ENCODE results near the gene GABRR2. TPM values are rescaled to one million over a fixed set of nuclear protein-coding genes. Genes with fewer than 3 reads are reported as not detected.

Gene GABRR2
- total RNA-seq, 1 donor from 2014 or later, result 0.61 TPM

DNA sequence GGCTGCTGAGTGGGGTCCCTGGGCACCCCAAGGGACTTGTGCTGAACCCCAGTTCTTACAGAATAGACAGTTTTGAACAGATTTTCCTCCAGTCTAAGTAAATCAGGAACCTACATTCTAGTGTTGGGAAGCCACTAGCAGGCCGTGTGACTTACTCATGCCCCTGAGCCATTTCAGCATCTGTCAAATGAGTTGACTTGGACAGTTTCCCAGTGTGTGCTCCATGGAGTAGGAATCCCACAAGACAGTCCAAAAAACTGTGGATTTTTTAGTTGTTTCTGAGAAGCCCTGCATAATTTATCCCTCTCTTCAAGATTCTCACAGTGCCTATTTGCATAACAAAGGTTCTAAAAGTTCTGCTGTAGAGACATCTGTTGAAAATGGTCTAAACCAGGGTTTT is 2.1 kb downstream of the GABRR2 start:
- Histone ChIP-seq H2AFZ (ENCODE audit: low read depth, low read length) (no peak overlapping the region), H3K79me2 (ENCODE audit: insufficient read depth, low read length) (no peaks in the 10 kb centered on the region), H3K27ac (ENCODE audit: low read depth, low read length) (peak overlapping the region; percentile 39), H4K20me1 (ENCODE audit: insufficient read depth, low read length) (peaks cover 16% of the 10 kb centered on the region), H3K27me3 (ENCODE audit: insufficient read depth, low read length) (peaks cover 5% of the 10 kb centered on the region), H3K36me3 (ENCODE audit: insufficient read depth, low read length) (no peaks in the 10 kb centered on the region), H3K9me3 (ENCODE audit: insufficient read depth, low read depth, low read length) (no peaks in the 10 kb centered on the region), H3K4me2 (ENCODE audit: low read length) (peak overlapping the region; percentile 70), H3K9ac (ENCODE audit: low read length) (peak overlapping the region; percentile 24), H3K4me1 (ENCODE audit: insufficient read depth, low read length) (peaks cover 21% of the 10 kb centered on the region), H3K4me3 (ENCODE audit: insufficient read depth, low read depth, low read length) (no peak overlapping the region)
- TF ChIP-seq, protein P1, sequence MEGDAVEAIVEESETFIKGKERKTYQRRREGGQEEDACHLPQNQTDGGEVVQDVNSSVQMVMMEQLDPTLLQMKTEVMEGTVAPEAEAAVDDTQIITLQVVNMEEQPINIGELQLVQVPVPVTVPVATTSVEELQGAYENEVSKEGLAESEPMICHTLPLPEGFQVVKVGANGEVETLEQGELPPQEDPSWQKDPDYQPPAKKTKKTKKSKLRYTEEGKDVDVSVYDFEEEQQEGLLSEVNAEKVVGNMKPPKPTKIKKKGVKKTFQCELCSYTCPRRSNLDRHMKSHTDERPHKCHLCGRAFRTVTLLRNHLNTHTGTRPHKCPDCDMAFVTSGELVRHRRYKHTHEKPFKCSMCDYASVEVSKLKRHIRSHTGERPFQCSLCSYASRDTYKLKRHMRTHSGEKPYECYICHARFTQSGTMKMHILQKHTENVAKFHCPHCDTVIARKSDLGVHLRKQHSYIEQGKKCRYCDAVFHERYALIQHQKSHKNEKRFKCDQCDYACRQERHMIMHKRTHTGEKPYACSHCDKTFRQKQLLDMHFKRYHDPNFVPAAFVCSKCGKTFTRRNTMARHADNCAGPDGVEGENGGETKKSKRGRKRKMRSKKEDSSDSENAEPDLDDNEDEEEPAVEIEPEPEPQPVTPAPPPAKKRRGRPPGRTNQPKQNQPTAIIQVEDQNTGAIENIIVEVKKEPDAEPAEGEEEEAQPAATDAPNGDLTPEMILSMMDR (IDR thresholded peaks at IDR 0.05; ENCODE audit: insufficient read depth, low read depth, low read length), result no peak
- no peak for TF ChIP-seq EZH2 (IDR thresholded peaks at IDR 0.05; ENCODE audit: insufficient read depth, low read length)
- Mint-ChIP-seq H3K4me3 (ENCODE audit: unreplicated experiment) (no peak overlapping the region), H3K9me3 (ENCODE audit: unreplicated experiment) (no peaks in the 10 kb centered on the region), H3K36me3 (ENCODE audit: low read depth, unreplicated experiment) (peaks cover 1% of the 10 kb centered on the region), H3K27ac (ENCODE audit: unreplicated experiment) (no peak overlapping the region), H3K27me3 (ENCODE audit: low read depth, unreplicated experiment) (peaks cover 6% of the 10 kb centered on the region), H3K4me1 (ENCODE audit: low read depth, unreplicated experiment) (peaks cover 33% of the 10 kb centered on the region)
- no peak for FAIRE-seq
- peak; percentile 92 for DNase-seq (ENCODE audit: low read depth)

DNA sequence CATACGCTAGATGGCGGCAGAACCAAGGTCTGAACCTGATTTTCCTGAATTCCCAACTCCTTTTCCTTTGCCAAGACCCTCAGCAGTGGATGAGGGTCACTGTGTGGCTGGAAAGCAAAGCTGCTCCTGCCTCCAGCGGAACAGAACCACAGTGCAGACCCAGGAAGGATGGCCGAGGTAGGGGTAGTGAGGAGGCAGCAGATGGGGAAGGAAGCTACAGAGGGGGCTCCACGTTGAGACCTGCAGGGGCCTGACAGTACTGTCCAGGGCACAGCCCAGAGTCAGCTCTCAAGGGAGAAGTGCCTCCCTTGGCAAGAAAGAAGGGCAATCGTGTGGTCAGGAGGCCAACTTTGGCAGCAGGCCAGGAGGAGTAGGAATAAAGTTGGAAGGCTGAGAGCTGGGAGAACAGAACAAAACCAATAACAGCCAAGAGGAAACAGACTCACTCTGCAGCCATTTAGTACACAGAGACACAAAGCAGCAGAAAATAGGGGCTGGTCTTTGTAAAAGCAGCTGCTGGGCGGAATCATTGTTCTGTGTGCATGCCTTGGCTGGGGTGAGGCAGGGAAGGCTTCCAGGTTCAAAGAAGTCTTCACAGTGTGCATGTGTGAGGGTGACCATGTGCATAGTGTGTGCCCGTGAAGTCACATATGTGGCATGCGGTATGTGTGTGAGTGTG is 3.1 kb downstream of the GABRR2 start:
- DNase-seq (ENCODE audit: low read depth) (peak; percentile 69), FAIRE-seq (peak; percentile 5)
- Histone ChIP-seq H3K27me3 (ENCODE audit: insufficient read depth, low read length) (peaks cover 9% of the 10 kb centered on the region), H3K4me2 (ENCODE audit: low read length) (peak overlapping the region; percentile 70), H3K4me1 (ENCODE audit: insufficient read depth, low read length) (peaks cover 21% of the 10 kb centered on the region), H4K20me1 (ENCODE audit: insufficient read depth, low read length) (peaks cover 11% of the 10 kb centered on the region), H3K36me3 (ENCODE audit: insufficient read depth, low read length) (no peaks in the 10 kb centered on the region), H3K79me2 (ENCODE audit: insufficient read depth, low read length) (no peaks in the 10 kb centered on the region), H3K27ac (ENCODE audit: low read depth, low read length) (peak overlapping the region; percentile 19), H2AFZ (ENCODE audit: low read depth, low read length) (no peak overlapping the region), H3K9ac (ENCODE audit: low read length) (peak overlapping the region; percentile 24), H3K4me3 (ENCODE audit: insufficient read depth, low read depth, low read length) (no peak overlapping the region), H3K9me3 (ENCODE audit: insufficient read depth, low read depth, low read length) (no peaks in the 10 kb centered on the region)
- Mint-ChIP-seq H3K27ac (ENCODE audit: unreplicated experiment) (peak overlapping the region; percentile 88), H3K4me1 (ENCODE audit: low read depth, unreplicated experiment) (peaks cover 33% of the 10 kb centered on the region), H3K27me3 (ENCODE audit: low read depth, unreplicated experiment) (peaks cover 9% of the 10 kb centered on the region), H3K9me3 (ENCODE audit: unreplicated experiment) (no peaks in the 10 kb centered on the region), H3K36me3 (ENCODE audit: low read depth, unreplicated experiment) (peaks cover 1% of the 10 kb centered on the region), H3K4me3 (ENCODE audit: unreplicated experiment) (no peak overlapping the region)
- TF ChIP-seq, protein P1 (IDR thresholded peaks at IDR 0.05; ENCODE audit: insufficient read depth, low read depth, low read length), result peak; percentile 60
- no peak for TF ChIP-seq EZH2 (IDR thresholded peaks at IDR 0.05; ENCODE audit: insufficient read depth, low read length)

DNA sequence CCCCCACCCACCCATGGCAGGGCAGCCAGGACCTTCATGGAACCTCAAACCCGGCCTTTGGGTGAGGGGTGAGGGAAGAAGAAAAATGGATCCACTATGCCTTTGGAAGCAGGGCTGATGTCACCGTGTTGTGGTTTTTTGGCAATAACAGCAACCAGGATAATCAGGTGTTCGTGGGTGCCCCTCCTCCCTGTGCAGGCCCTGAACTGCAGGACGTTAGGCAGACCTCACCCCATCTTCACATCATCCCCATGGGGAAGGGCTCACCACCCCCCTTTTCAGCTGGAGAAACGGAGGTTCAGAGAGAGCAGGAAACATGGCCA is 3.6 kb downstream of the GABRR2 start:
- Mint-ChIP-seq H3K9me3 (ENCODE audit: unreplicated experiment) (no peaks in the 10 kb centered on the region), H3K4me1 (ENCODE audit: low read depth, unreplicated experiment) (peaks cover 33% of the 10 kb centered on the region), H3K4me3 (ENCODE audit: unreplicated experiment) (no peak overlapping the region), H3K27ac (ENCODE audit: unreplicated experiment) (peak overlapping the region; percentile 88), H3K36me3 (ENCODE audit: low read depth, unreplicated experiment) (peaks cover 1% of the 10 kb centered on the region), H3K27me3 (ENCODE audit: low read depth, unreplicated experiment) (peaks cover 11% of the 10 kb centered on the region)
- FAIRE-seq (no peak), DNase-seq (ENCODE audit: low read depth) (no peak)
- Histone ChIP-seq H3K4me1 (ENCODE audit: insufficient read depth, low read length) (peaks cover 21% of the 10 kb centered on the region), H3K27ac (ENCODE audit: low read depth, low read length) (no peak overlapping the region), H3K36me3 (ENCODE audit: insufficient read depth, low read length) (no peaks in the 10 kb centered on the region), H2AFZ (ENCODE audit: low read depth, low read length) (no peak overlapping the region), H3K9ac (ENCODE audit: low read length) (peak overlapping the region; percentile 9), H3K9me3 (ENCODE audit: insufficient read depth, low read depth, low read length) (no peaks in the 10 kb centered on the region), H3K4me2 (ENCODE audit: low read length) (peak overlapping the region; percentile 70), H3K4me3 (ENCODE audit: insufficient read depth, low read depth, low read length) (no peak overlapping the region), H3K27me3 (ENCODE audit: insufficient read depth, low read length) (peaks cover 14% of the 10 kb centered on the region), H4K20me1 (ENCODE audit: insufficient read depth, low read length) (peaks cover 11% of the 10 kb centered on the region), H3K79me2 (ENCODE audit: insufficient read depth, low read length) (no peaks in the 10 kb centered on the region)
- TF ChIP-seq EZH2 (IDR thresholded peaks at IDR 0.05; ENCODE audit: insufficient read depth, low read length), result no peak
- TF ChIP-seq, protein P1 (IDR thresholded peaks at IDR 0.05; ENCODE audit: insufficient read depth, low read depth, low read length), result no peak
